PC-3 (cell line): Measurements from ENCODE around the gene AP1S1. TPM values are rescaled to one million over a fixed set of nuclear protein-coding genes. Genes with fewer than 3 reads are reported as not detected.

Experiments
- ATAC-seq: fragments of 200-7000 bp; cut with Tn5 transposase; 2 replicates; pipeline ENCODE4 v1.9.1; 2020; ENCODE audit warnings: mild to moderate bottlenecking, moderate library complexity
- BruUV-seq: library from RNA; stranded (reverse); fragments of 400-500 nt; replicated peaks from 2 replicates; lab custom pipeline; 2021; lab: Mats Ljungman, UMichigan
- CTCF ChIA-PET: fragments of 300-600 bp; sonication (Branson Sonifier 250); formaldehyde crosslinking; loops from one replicate; lab custom pipeline; 2022; ENCODE audit warnings: antibody characterized with exemption; lab: Charles Lee
- POLR2A ChIA-PET: fragments of 300-600 bp; sonication (Branson Sonifier 250); formaldehyde crosslinking; loops from one replicate; lab custom pipeline; 2022; ENCODE audit warnings: antibody characterized with exemption; ENCODE audit not compliant: unreplicated experiment; lab: Charles Lee
- DNase-seq: peaks from one replicate; pipeline ENCODE4 v3.0.0-alpha.2; 2015
- H2AFZ ChIP-seq: fragments of 300-600 bp; sonication (generic); 2 replicates; pipeline ENCODE4 v1.6.0; 2016; ENCODE audit warnings: antibody characterized with exemption, low read length
- H3F3A ChIP-seq: fragments of 300-600 bp; sonication (generic); one replicate; pipeline ENCODE4 v1.6.0; 2017; ENCODE audit warnings: antibody characterized with exemption, low read length, control low read depth, mild to moderate bottlenecking; ENCODE audit not compliant: unreplicated experiment
- H3K27ac ChIP-seq: fragments of 300-600 bp; sonication (generic); 2 replicates; pipeline ENCODE4 v1.5.1; 2016; ENCODE audit warnings: mild to moderate bottlenecking, low read length
- H3K27me3 ChIP-seq: fragments of 300-600 bp; sonication (generic); 2 replicates; pipeline ENCODE4 v1.6.1; 2016; ENCODE audit warnings: low read length, mixed read lengths
- H3K36me3 ChIP-seq: fragments of 300-600 bp; sonication (generic); 2 replicates; pipeline ENCODE4 v1.6.1; 2016; ENCODE audit warnings: low read depth, mixed run types, low read length, mixed read lengths
- H3K4me1 ChIP-seq: fragments of 300-600 bp; sonication (generic); 2 replicates; pipeline ENCODE4 v1.5.1; 2016; ENCODE audit warnings: low read length; ENCODE audit not compliant: insufficient read depth
- H3K4me2 ChIP-seq: fragments of 300-600 bp; sonication (generic); 2 replicates; pipeline ENCODE4 v1.6.0; 2016; ENCODE audit warnings: low read length
- H3K4me3 ChIP-seq: fragments of 300-600 bp; sonication (generic); 2 replicates; pipeline ENCODE4 v1.5.1; 2016; ENCODE audit warnings: mild to moderate bottlenecking, low read length, mixed read lengths
- H3K79me2 ChIP-seq: fragments of 300-600 bp; sonication (generic); 2 replicates; pipeline ENCODE4 v1.6.1; 2017; ENCODE audit warnings: low read length, mixed read lengths
- H3K9ac ChIP-seq: fragments of 300-600 bp; sonication (generic); 2 replicates; pipeline ENCODE4 v1.6.0; 2016; ENCODE audit warnings: mild to moderate bottlenecking, low read length
- H3K9me2 ChIP-seq: fragments of 300-600 bp; sonication (generic); replicated peaks from 2 replicates; pipeline ENCODE4 v1.6.1; 2016; ENCODE audit warnings: mixed run types, low read length, mixed read lengths
- H3K9me3 ChIP-seq: fragments of 300-600 bp; sonication (generic); 2 replicates; pipeline ENCODE4 v1.6.1; 2016; ENCODE audit warnings: low read length, mixed read lengths
- H4K20me1 ChIP-seq: fragments of 300-600 bp; sonication (generic); 2 replicates; pipeline ENCODE4 v1.6.1; 2016; ENCODE audit warnings: low read length, mixed read lengths
- EZH2 ChIP-seq: fragments of 300-600 bp; sonication (generic); IDR thresholded peaks from one replicate; pipeline ENCODE4 v1.6.1; 2017; ENCODE audit warnings: antibody characterized with exemption, mild to moderate bottlenecking, low read length; ENCODE audit not compliant: unreplicated experiment
- EZH2phosphoT487 ChIP-seq: fragments of 300-600 bp; sonication (generic); IDR thresholded peaks from 2 replicates; pipeline ENCODE4 v1.6.1; 2018; ENCODE audit warnings: mild to moderate bottlenecking, antibody characterized with exemption, low read length, borderline replicate concordance
- intact Hi-C: fragments of 100-400 bp; cut with micrococcal nuclease; formaldehyde crosslinking; loops from 2 replicates; pipeline ENCODE4 v1.9.0; 2023
- total RNA-seq: library from RNA; depleted of rRNA; stranded (reverse); fragments of >200 nt; gene quantifications from 2 replicates; pipeline ENCODE4 v1.2.3, GENCODE V29; 2014
- TF ChIP-seq, protein P1 (sequence below): fragments of 300-600 bp; sonication (generic); conservative IDR thresholded peaks from 2 replicates; pipeline ENCODE4 v1.5.1; 2017; ENCODE audit warnings: antibody characterized with exemption, low read depth, mild to moderate bottlenecking, low read length

AP1S1 gene
- total RNA-seq, 1 experiment from 2014 or later, result 190 TPM

GRCh38 chr7:101155303-101155702 is 1.0 kb downstream of the AP1S1 start:
- ATAC-seq (no peak), DNase-seq (no peak)
- no peaks in the 10 kb centered on the region for H3K27me3 ChIP-seq
- H3K36me3 ChIP-seq, result peaks cover 9% of the 10 kb centered on the region; the same call in 1 of the 2 replicates
- peak overlapping the region; percentile 93 for H3K9ac ChIP-seq
- H2AFZ ChIP-seq, result peak overlapping the region; percentile 65; the same call in 1 of the 2 replicates
- TF ChIP-seq EZH2phosphoT487 (no peak), EZH2 (no peak)
- TF ChIP-seq, protein P1, sequence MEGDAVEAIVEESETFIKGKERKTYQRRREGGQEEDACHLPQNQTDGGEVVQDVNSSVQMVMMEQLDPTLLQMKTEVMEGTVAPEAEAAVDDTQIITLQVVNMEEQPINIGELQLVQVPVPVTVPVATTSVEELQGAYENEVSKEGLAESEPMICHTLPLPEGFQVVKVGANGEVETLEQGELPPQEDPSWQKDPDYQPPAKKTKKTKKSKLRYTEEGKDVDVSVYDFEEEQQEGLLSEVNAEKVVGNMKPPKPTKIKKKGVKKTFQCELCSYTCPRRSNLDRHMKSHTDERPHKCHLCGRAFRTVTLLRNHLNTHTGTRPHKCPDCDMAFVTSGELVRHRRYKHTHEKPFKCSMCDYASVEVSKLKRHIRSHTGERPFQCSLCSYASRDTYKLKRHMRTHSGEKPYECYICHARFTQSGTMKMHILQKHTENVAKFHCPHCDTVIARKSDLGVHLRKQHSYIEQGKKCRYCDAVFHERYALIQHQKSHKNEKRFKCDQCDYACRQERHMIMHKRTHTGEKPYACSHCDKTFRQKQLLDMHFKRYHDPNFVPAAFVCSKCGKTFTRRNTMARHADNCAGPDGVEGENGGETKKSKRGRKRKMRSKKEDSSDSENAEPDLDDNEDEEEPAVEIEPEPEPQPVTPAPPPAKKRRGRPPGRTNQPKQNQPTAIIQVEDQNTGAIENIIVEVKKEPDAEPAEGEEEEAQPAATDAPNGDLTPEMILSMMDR, result no peak
- H3K9me2 ChIP-seq, result no peaks in the 10 kb centered on the region
- peak overlapping the region; percentile 29; the same call in 1 of the 2 replicates for H3K27ac ChIP-seq
- BruUV-seq, result TSS peak; percentile 35
- H3K4me1 ChIP-seq, result peaks cover 40% of the 10 kb centered on the region
- no peaks in the 10 kb centered on the region for H3K9me3 ChIP-seq
- H3K79me2 ChIP-seq, result peaks cover 21% of the 10 kb centered on the region
- CTCF ChIA-PET, result interaction anchor here (0.6 to 0.7 kb wide), 2 partner anchors 12 to 54 kb away, joined by 3 to 11 read pairs; no protein-coding TSS in a partner anchor
- intact Hi-C loops, result no loop called here
- POLR2A ChIA-PET, result interaction anchor here (0.6 kb wide), 1 partner anchor 11 kb away, joined by 10 read pairs; no protein-coding TSS in a partner anchor
- no peaks in the 10 kb centered on the region for H3F3A ChIP-seq
- peak overlapping the region; percentile 78 for H3K4me3 ChIP-seq
- H4K20me1 ChIP-seq, result no peaks in the 10 kb centered on the region
- H3K4me2 ChIP-seq, result peak overlapping the region; percentile 98

DNA sequence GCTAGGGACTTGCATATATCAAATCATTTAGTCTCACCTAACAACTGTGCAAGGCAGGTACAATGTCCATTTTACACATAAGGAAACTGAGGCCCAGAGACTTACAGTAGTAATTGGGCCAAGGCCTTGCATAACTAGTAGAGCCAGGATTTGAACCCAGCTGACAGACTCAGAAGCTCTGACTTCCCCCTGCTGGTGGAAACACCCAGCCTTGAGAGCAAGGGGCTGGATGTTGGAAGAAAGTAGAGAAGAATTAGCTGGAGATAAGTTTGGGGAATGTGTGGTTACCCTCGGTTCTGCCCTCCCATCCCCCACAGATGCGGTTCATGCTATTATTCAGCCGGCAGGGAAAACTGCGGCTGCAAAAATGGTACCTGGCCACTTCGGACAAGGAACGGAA is 2.0 kb downstream of the AP1S1 start:
- no peak overlapping the region for H2AFZ ChIP-seq
- H4K20me1 ChIP-seq, result no peaks in the 10 kb centered on the region
- POLR2A ChIA-PET, result interaction anchor here (0.6 kb wide), 1 partner anchor 71 kb away, joined by 4 read pairs; no protein-coding TSS in a partner anchor
- no peaks in the 10 kb centered on the region for H3F3A ChIP-seq
- H3K4me3 ChIP-seq, result no peak overlapping the region
- peaks cover 21% of the 10 kb centered on the region for H3K79me2 ChIP-seq
- peaks cover 47% of the 10 kb centered on the region for H3K4me1 ChIP-seq
- CTCF ChIA-PET, result interaction anchor here (0.6 to 1.3 kb wide), 3 partner anchors 12 to 36 kb away, joined by 3 to 19 read pairs (median 3); no protein-coding TSS in a partner anchor
- intact Hi-C loops, result no loop called here
- no peaks in the 10 kb centered on the region for H3K9me2 ChIP-seq
- H3K27ac ChIP-seq, result peak overlapping the region; percentile 78
- no peaks in the 10 kb centered on the region for H3K27me3 ChIP-seq
- no peak overlapping the region for H3K9ac ChIP-seq
- TF ChIP-seq, protein P1, result 0 out of 2 replicates have a peak, but pooled peaks have one; percentile 16
- no peak for TF ChIP-seq EZH2phosphoT487
- no peak for TF ChIP-seq EZH2
- DNase-seq (no peak), ATAC-seq (no peak)
- H3K36me3 ChIP-seq, result peaks cover 9% of the 10 kb centered on the region; the same call in 1 of the 2 replicates
- no TSS peak for BruUV-seq
- H3K4me2 ChIP-seq, result peak overlapping the region; percentile 98; the same call in 1 of the 2 replicates
- H3K9me3 ChIP-seq, result no peaks in the 10 kb centered on the region
